ENCODE results near the gene PPP4R3A.
A peak's percentile ranks its signal among the peaks of the same experiment; 100 is the strongest.

The PPP4R3A gene

GRCh38 chr14:91484186-91484585 is 25.9 kb downstream of the PPP4R3A start:
- H3K4me1 Mint-ChIP-seq (ENCODE audit: low read depth), result peaks cover 67% of the 10 kb centered on the region
- no peaks in the 10 kb centered on the region for H3K9me3 Mint-ChIP-seq
- H3K27me3 Mint-ChIP-seq, result no peaks in the 10 kb centered on the region
- peak overlapping the region; percentile 74 for H3K27ac Mint-ChIP-seq
- no peak overlapping the region for H3K4me3 Mint-ChIP-seq
- peaks cover 94% of the 10 kb centered on the region for H3K36me3 Mint-ChIP-seq (ENCODE audit: low read depth)
- DNase-seq, result no peak

DNA sequence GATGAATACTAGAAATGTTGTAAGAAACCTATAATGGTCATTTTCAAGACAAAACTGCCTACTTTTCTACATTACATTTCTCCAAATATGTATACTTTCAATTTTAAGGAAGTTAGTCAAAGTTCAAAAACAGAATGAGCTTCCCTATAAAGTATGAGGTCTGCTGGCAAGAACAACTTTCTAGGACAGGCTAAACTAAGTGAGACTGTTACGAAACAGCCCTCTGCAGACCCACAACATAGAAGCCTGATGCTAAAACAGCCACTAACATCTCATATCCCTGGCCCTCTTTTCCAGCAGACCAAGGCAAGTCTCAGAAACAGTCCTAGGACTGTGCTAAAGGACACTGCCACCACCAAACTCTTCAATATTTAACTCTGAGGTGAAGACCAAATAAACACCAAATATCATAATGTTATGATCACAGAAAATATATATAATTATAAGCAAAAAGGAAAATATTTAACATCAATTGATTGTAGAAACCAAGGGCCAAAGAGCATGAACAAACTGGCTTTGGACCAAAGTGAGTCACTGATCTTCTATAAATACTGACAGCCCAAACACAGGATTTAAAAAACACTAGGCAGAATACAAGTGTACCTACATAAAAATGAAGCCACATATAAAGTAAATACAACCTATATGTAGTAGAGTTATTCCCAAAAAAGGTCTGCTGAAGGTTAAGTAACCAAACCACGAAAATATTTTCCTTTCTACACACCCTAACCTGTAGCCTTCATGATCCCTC is 27.7 kb downstream of the PPP4R3A start:
- no peak overlapping the region for H3K4me3 Mint-ChIP-seq
- H3K4me1 Mint-ChIP-seq (ENCODE audit: low read depth), result peaks cover 75% of the 10 kb centered on the region
- no peaks in the 10 kb centered on the region for H3K27me3 Mint-ChIP-seq
- no peaks in the 10 kb centered on the region for H3K9me3 Mint-ChIP-seq
- H3K27ac Mint-ChIP-seq, result peak overlapping the region; percentile 52
- peaks cover 95% of the 10 kb centered on the region for H3K36me3 Mint-ChIP-seq (ENCODE audit: low read depth)
- no peak for DNase-seq

DNA sequence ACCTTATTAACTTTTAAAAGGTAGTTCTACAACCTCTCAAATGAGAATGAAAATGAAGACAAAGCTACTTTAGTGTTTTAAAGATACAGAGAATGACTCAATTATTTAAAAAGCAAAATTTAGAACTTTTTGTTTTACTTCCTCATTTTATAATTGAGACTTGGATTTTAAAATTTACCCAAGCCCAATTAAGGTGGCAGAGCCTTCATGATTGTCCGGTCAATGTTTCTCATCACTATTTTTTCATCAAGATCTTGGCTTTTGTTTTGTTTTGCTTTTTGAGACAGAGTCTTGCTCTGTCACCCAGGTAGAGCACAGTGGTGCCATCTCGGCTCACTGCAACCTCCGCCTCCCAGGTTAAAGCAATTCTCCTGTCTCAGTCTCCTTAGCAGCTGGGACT is 32.7 kb downstream of the PPP4R3A start:
- H3K27ac Mint-ChIP-seq, result peak overlapping the region; percentile 42
- peaks cover 38% of the 10 kb centered on the region for H3K4me1 Mint-ChIP-seq (ENCODE audit: low read depth)
- H3K36me3 Mint-ChIP-seq (ENCODE audit: low read depth), result peaks cover 97% of the 10 kb centered on the region
- no peaks in the 10 kb centered on the region for H3K9me3 Mint-ChIP-seq
- no peaks in the 10 kb centered on the region for H3K27me3 Mint-ChIP-seq
- no peak for DNase-seq
- H3K4me3 Mint-ChIP-seq, result no peak overlapping the region

DNA sequence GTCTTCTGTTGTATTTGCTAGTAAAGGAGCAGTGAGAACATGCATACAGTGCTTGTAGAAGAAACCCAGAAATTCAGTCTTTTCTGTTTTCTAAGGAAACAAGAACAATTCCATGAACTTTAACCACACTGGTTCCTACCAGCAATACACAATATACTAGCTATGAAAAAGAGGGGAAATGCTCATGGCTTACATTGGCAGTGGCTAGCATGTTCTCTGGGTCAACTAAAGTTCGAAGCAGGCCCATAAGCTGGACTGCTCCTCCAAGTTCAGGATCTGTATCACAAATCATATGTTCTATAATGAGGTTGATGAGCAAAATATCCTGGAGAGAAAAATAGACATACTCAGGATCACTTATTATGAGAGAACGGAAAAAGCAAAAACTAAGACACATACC is 37.1 kb downstream of the PPP4R3A start:
- Mint-ChIP-seq H3K27ac (peak overlapping the region; percentile 51), H3K9me3 (no peaks in the 10 kb centered on the region), H3K4me3 (no peak overlapping the region), H3K27me3 (no peaks in the 10 kb centered on the region), H3K4me1 (ENCODE audit: low read depth) (peaks cover 23% of the 10 kb centered on the region), H3K36me3 (ENCODE audit: low read depth) (peaks cover 95% of the 10 kb centered on the region)
- DNase-seq, result no peak

GRCh38 chr14:91470216-91470615 is 39.9 kb downstream of the PPP4R3A start:
- peak overlapping the region; percentile 68 for H3K27ac Mint-ChIP-seq
- H3K9me3 Mint-ChIP-seq, result no peaks in the 10 kb centered on the region
- DNase-seq, result no peak
- H3K4me3 Mint-ChIP-seq, result no peak overlapping the region
- H3K4me1 Mint-ChIP-seq (ENCODE audit: low read depth), result peaks cover 28% of the 10 kb centered on the region
- H3K27me3 Mint-ChIP-seq, result no peaks in the 10 kb centered on the region
- H3K36me3 Mint-ChIP-seq (ENCODE audit: low read depth), result peaks cover 96% of the 10 kb centered on the region

DNA sequence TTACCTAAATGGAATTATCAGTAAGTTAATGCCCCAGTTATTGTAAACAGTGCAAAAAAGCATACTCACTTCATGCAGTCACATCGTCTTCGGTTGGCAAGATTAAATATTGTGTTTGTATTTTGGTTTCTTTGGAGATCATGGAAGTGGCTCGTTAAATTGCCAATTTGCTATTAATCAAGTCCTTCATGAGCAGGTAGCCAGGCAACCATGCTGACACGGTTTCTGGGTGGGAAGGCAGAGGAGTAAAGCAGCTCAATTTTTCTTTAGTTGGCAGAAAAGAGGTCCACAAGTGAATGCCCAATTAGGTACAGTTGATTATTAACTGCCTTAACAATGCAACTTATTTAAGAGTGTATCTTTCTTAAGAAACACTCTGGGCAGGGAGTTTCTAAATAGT is 43.9 kb downstream of the PPP4R3A start:
- no peaks in the 10 kb centered on the region for H3K27me3 Mint-ChIP-seq
- DNase-seq, result no peak
- peaks cover 94% of the 10 kb centered on the region for H3K36me3 Mint-ChIP-seq (ENCODE audit: low read depth)
- H3K27ac Mint-ChIP-seq, result peak overlapping the region; percentile 16
- H3K4me3 Mint-ChIP-seq, result no peak overlapping the region
- H3K4me1 Mint-ChIP-seq (ENCODE audit: low read depth), result peaks cover 43% of the 10 kb centered on the region
- no peaks in the 10 kb centered on the region for H3K9me3 Mint-ChIP-seq

GRCh38 chr14:91464615-91465205 is 45.4 kb downstream of the PPP4R3A start:
- Mint-ChIP-seq H3K4me3 (no peak overlapping the region), H3K4me1 (ENCODE audit: low read depth) (peaks cover 33% of the 10 kb centered on the region), H3K27ac (peak overlapping the region; percentile 70), H3K27me3 (no peaks in the 10 kb centered on the region), H3K36me3 (ENCODE audit: low read depth) (peaks cover 95% of the 10 kb centered on the region), H3K9me3 (no peaks in the 10 kb centered on the region)
- no peak for DNase-seq

DNA sequence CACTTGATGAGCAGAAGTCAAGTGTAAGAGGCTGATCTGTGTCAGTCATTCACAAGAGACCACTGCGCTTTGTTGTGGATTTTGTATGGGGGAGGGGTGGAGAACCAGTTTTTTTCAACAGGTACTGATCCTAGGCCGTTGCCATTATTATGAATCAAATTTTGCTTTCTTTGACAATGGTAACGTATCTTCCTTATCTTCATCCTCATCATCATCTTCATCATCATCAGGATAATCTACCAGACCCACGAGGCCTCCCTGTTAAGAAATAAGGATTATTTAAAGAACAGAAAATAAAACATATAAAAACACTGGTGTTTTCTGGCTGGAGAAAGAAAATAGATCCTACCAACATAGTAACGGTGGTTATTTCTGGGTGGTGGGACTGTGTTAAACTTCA is 51.5 kb downstream of the PPP4R3A start:
- no peak for DNase-seq
- Mint-ChIP-seq H3K27ac (peak overlapping the region; percentile 44), H3K9me3 (no peaks in the 10 kb centered on the region), H3K4me3 (no peak overlapping the region), H3K36me3 (ENCODE audit: low read depth) (peaks cover 94% of the 10 kb centered on the region), H3K4me1 (ENCODE audit: low read depth) (peaks cover 33% of the 10 kb centered on the region), H3K27me3 (no peaks in the 10 kb centered on the region)

DNA sequence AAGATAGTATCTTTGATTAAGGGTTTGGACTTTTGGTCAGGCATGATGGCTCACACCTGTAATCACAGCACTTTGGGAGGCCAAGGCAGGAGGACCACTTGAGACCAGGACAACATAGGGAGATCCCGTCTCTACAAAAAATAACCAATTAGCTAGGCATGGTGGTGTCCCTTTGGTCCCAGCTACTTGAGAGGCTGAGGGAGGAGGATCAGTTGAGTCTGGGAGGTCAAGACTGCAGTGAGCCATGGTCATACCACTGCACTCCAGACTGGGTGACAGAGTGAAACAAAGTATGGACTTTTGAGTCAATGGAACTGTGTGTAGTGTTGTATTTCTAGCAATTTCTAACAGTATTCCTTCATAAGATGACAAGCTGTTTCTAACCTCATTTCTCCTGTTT is 53.8 kb downstream of the PPP4R3A start:
- Mint-ChIP-seq H3K36me3 (ENCODE audit: low read depth) (peaks cover 73% of the 10 kb centered on the region), H3K27me3 (no peaks in the 10 kb centered on the region), H3K9me3 (no peaks in the 10 kb centered on the region), H3K4me1 (ENCODE audit: low read depth) (peaks cover 27% of the 10 kb centered on the region), H3K4me3 (no peak overlapping the region), H3K27ac (peak overlapping the region; percentile 68)
- no peak for DNase-seq

DNA sequence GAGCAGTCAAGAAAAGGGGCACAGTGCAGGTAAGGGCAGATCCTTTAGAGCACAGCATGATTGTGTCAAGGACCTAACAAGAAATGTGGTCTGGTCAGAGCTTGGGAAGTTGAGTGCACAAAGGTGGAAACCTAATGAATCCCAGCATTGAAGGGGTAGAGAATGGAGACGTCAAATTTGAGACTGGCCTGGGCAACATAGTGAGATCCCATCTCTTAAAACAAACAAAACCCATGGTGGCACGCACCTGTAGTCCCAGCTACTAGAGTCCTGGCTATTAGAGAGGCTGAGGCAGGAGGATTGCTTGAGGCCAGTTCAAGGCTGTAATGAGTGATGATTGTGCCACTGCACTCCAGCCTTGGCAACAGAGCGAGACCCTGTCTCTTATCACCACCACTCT is 55.5 kb downstream of the PPP4R3A start:
- peaks cover 56% of the 10 kb centered on the region for H3K36me3 Mint-ChIP-seq (ENCODE audit: low read depth)
- H3K27ac Mint-ChIP-seq, result peak overlapping the region; percentile 44
- no peaks in the 10 kb centered on the region for H3K9me3 Mint-ChIP-seq
- H3K4me3 Mint-ChIP-seq, result no peak overlapping the region
- no peaks in the 10 kb centered on the region for H3K27me3 Mint-ChIP-seq
- DNase-seq, result no peak
- peaks cover 27% of the 10 kb centered on the region for H3K4me1 Mint-ChIP-seq (ENCODE audit: low read depth)

GRCh38 chr14:91454155-91454554 is 56.0 kb downstream of the PPP4R3A start:
- Mint-ChIP-seq H3K4me1 (ENCODE audit: low read depth) (peaks cover 27% of the 10 kb centered on the region), H3K27ac (peak overlapping the region; percentile 27), H3K9me3 (no peaks in the 10 kb centered on the region), H3K27me3 (no peaks in the 10 kb centered on the region), H3K4me3 (no peak overlapping the region), H3K36me3 (ENCODE audit: low read depth) (peaks cover 52% of the 10 kb centered on the region)
- DNase-seq, result no peak

DNA sequence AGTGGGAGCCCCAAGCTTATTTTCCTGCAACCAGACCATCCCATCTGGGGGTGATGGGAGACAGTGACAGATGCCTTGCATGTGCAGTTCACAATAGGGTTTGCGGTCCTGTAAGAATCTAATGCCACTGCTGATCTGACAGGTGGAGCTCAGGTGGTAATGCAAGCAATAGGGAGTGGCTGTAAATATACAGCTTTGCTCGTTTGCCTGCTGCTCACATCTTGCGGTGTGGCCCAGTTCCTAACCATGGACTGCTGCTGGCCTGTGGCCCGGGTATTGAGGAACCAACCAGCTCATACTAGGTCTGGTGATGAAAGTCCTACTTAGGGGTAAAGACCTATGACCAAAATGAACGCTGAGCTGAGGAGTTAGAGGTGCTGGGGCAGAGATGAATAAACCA is 56.4 kb downstream of the PPP4R3A start:
- Mint-ChIP-seq H3K9me3 (no peaks in the 10 kb centered on the region), H3K36me3 (ENCODE audit: low read depth) (peaks cover 47% of the 10 kb centered on the region), H3K27ac (peak overlapping the region; percentile 27), H3K4me3 (no peak overlapping the region), H3K27me3 (no peaks in the 10 kb centered on the region), H3K4me1 (ENCODE audit: low read depth) (peaks cover 27% of the 10 kb centered on the region)
- no peak for DNase-seq

DNA sequence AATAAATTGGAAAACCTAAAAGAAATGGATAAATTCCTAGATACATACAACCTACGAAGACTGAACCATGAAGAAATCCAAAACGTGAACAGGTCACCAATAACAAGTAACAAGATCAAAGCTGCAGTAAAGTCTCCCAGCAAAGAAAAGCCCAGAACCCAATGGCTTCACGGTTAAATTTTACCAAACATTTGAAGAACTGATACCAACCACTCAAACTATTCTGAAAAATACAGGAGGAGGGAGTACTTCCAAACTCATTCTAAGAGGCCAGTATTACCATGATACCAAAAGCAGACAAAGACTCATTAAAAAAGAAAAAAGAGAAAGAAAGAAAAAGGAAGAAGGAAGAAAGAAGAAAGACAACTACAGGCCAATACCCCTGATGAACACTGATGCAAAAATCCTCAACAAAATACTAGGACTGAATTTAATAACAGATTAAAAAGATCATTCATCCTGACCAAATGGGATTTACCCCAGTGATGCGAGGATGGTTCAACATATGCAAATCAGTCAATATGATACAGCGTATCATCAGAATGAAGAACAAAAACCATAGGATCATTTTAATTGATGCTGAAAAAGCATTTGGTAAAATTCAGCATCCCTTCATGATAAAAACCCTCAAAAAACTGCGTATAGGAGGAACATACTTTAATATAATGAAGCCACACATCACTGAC is 65.6 kb downstream of the PPP4R3A start:
- H3K4me3 Mint-ChIP-seq, result no peak overlapping the region
- DNase-seq, result no peak
- no peak overlapping the region for H3K27ac Mint-ChIP-seq
- no peaks in the 10 kb centered on the region for H3K9me3 Mint-ChIP-seq
- H3K27me3 Mint-ChIP-seq, result peaks cover 5% of the 10 kb centered on the region
- H3K36me3 Mint-ChIP-seq (ENCODE audit: low read depth), result no peaks in the 10 kb centered on the region
- no peaks in the 10 kb centered on the region for H3K4me1 Mint-ChIP-seq (ENCODE audit: low read depth)

DNA sequence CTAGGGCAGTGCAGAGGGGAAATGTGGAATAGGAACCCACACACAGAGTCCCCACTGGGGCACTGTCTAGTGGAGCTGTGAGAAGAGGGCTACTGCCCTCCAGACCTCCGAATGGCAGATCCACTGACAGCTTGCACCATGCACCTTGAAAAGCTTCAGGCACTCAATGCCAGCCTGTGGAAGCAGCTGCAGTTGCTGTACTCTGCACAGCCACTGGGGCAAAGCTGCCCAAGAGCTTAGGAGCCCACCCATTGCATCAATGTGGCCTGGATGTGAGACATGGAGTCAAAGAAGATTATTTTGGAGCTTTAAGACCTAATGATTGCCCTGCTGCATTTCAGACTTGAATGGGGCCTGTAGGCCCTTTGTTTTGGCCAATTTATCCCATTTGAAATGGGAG is 70.8 kb downstream of the PPP4R3A start:
- no peak for DNase-seq
- Mint-ChIP-seq H3K27ac (no peak overlapping the region), H3K9me3 (peaks cover 3% of the 10 kb centered on the region)

GRCh38 chr14:91438845-91439244 is 71.3 kb downstream of the PPP4R3A start:
- Mint-ChIP-seq H3K36me3 (ENCODE audit: low read depth) (no peaks in the 10 kb centered on the region), H3K4me1 (ENCODE audit: low read depth) (no peaks in the 10 kb centered on the region), H3K9me3 (peaks cover 3% of the 10 kb centered on the region), H3K4me3 (no peak overlapping the region), H3K27ac (no peak overlapping the region), H3K27me3 (peaks cover 7% of the 10 kb centered on the region)
- no peak for DNase-seq

More for the DNA sequence above, 70.8 kb downstream of the PPP4R3A start:
- peaks cover 7% of the 10 kb centered on the region for H3K27me3 Mint-ChIP-seq
- H3K4me3 Mint-ChIP-seq, result no peak overlapping the region
- no peaks in the 10 kb centered on the region for H3K36me3 Mint-ChIP-seq (ENCODE audit: low read depth)
- H3K4me1 Mint-ChIP-seq (ENCODE audit: low read depth), result no peaks in the 10 kb centered on the region

Data from activated T-cell treated with anti-CD3 and anti-CD28 coated beads, Interleukin-2, amount 50 U/mL, for 24 hours (primary cell).